Endodermal cell (in vitro differentiated cells): ENCODE measurements around the gene CDH13. TPM values are rescaled to one million over a fixed set of nuclear protein-coding genes. Genes with fewer than 3 reads are reported as not detected.

Source experiments
- DNase-seq: peaks from one replicate; pipeline ENCODE4 v3.0.0-alpha.2; 2017
- H3K27ac ChIP-seq: 2 replicates; pipeline ENCODE4 v1.5.1; 2013; ENCODE audit warnings: mild to moderate bottlenecking, low read depth, low read length, moderate library complexity
- H3K27me3 ChIP-seq: 2 replicates; pipeline ENCODE4 v1.6.1; 2013; ENCODE audit warnings: mild to moderate bottlenecking, low read length, moderate library complexity; ENCODE audit not compliant: insufficient read depth, control insufficient read depth, poor library complexity, severe bottlenecking
- H3K36me3 ChIP-seq: 2 replicates; pipeline ENCODE4 v1.7.0; 2013; ENCODE audit warnings: mild to moderate bottlenecking, low read length, moderate library complexity; ENCODE audit not compliant: control insufficient read depth, insufficient read depth
- H3K4me1 ChIP-seq: one replicate; pipeline ENCODE4 v1.7.0; 2013; ENCODE audit warnings: low read length; ENCODE audit not compliant: control insufficient read depth, insufficient read depth
- H3K4me3 ChIP-seq: 2 replicates; pipeline ENCODE4 v1.5.1; 2013; ENCODE audit warnings: mild to moderate bottlenecking, low read length, moderate library complexity
- H3K9ac ChIP-seq: 2 replicates; pipeline ENCODE4 v1.6.1; 2013; ENCODE audit warnings: mild to moderate bottlenecking, low read length, moderate library complexity; ENCODE audit not compliant: poor library complexity, severe bottlenecking; ENCODE audit errors: extremely low read depth
- H3K9me3 ChIP-seq: 2 replicates; pipeline ENCODE4 v1.6.1; 2013; ENCODE audit warnings: mild to moderate bottlenecking, low read length, moderate library complexity; ENCODE audit not compliant: control insufficient read depth
- H3K27ac Mint-ChIP-seq: 2 replicates; pipeline ENCODE4 v1.8.0; 2020; ENCODE audit warnings: mixed read lengths
- H3K27me3 Mint-ChIP-seq: 2 replicates; pipeline ENCODE4 v1.8.0; 2021; ENCODE audit warnings: mild to moderate bottlenecking, mixed read lengths; ENCODE audit not compliant: insufficient read depth
- H3K36me3 Mint-ChIP-seq: 2 replicates; pipeline ENCODE4 v1.8.0; 2020; ENCODE audit warnings: low read depth, mixed read lengths
- H3K4me1 Mint-ChIP-seq: 2 replicates; pipeline ENCODE4 v1.8.0; 2020; ENCODE audit warnings: mixed read lengths
- H3K4me3 Mint-ChIP-seq: 2 replicates; pipeline ENCODE4 v1.8.0; 2020; ENCODE audit warnings: mild to moderate bottlenecking, moderate library complexity, mixed read lengths
- H3K9me3 Mint-ChIP-seq: 2 replicates; pipeline ENCODE4 v1.8.0; 2020; ENCODE audit warnings: mild to moderate bottlenecking, mixed read lengths
- CTCF ChIP-seq: fragments of 200-600 bp; sonication (generic); conservative IDR thresholded peaks from 2 replicates; pipeline ENCODE4 v1.5.0; 2021; ENCODE audit warnings: antibody characterized with exemption, mild to moderate bottlenecking
- WGBS, 2 experiments: methylation state at CpG; one replicate each; pipeline versions ENCODE4 v1.1.5 to v1.1.7; 2013; ENCODE audit warnings: missing lambda C conversion rate in 2 of 2, mixed read lengths in 1 of 2; ENCODE audit not compliant: insufficient coverage in 1 of 2, insufficient read length in 1 of 2; 5-methylcytosine and 5-hydroxymethylcytosine counted together
- total RNA-seq, 2 donors: library from RNA; stranded (reverse); fragmentation: NEBNext Ultra II Directional in 1 of 2; extraction: Animal tissue kit (Norgen Biotek cat#: 25700) in 1 of 2; gene quantifications; 2 replicates in 1 of 2; 3 replicates in 1 of 2; pipeline ENCODE4 v1.2.1, GENCODE V29; 2021

CDH13 gene
- total RNA-seq, 2 donors from 2014 or later, result 0.86 to 1.8 TPM

GRCh38 chr16:82832821-82833220, 206.1 kb downstream of the CDH13 start:
- no peak for TF ChIP-seq CTCF
- no peaks in the 10 kb centered on the region for H3K36me3 Mint-ChIP-seq

GRCh38 chr16:82833378-82833993, 206.7 kb downstream of the CDH13 start:
- Mint-ChIP-seq H3K36me3 (no peaks in the 10 kb centered on the region), H3K4me3 (no peak overlapping the region), H3K27ac (no peak overlapping the region), H3K9me3 (peaks cover 5% of the 10 kb centered on the region), H3K27me3 (no peaks in the 10 kb centered on the region), H3K4me1 (peaks cover 47% of the 10 kb centered on the region)
- no peak overlapping the region for H3K9ac ChIP-seq
- H3K4me1 ChIP-seq, result peaks cover 21% of the 10 kb centered on the region
- 89% methylated on average over 7 of the region's 7 CpGs; no CpG with 5 or more reads in 1 of the 2 experiments for WGBS, 2 experiments
- no peaks in the 10 kb centered on the region for H3K36me3 ChIP-seq
- no peak for DNase-seq
- no peak overlapping the region for H3K27ac ChIP-seq
- peaks cover 8% of the 10 kb centered on the region for H3K9me3 ChIP-seq
- no peak for TF ChIP-seq CTCF
- no peaks in the 10 kb centered on the region for H3K27me3 ChIP-seq
- H3K4me3 ChIP-seq, result no peak overlapping the region

More at GRCh38 chr16:82832821-82833220, 206.1 kb downstream of the CDH13 start:
- peaks cover 8% of the 10 kb centered on the region for H3K9me3 ChIP-seq
- no peaks in the 10 kb centered on the region for H3K27me3 ChIP-seq
- DNase-seq, result no peak
- WGBS, 2 experiments, result 97 to 100% methylated on average over 3 of the region's 3 CpGs
- peaks cover 5% of the 10 kb centered on the region for H3K9me3 Mint-ChIP-seq
- H3K27me3 Mint-ChIP-seq, result no peaks in the 10 kb centered on the region
- no peak overlapping the region for H3K27ac ChIP-seq
- H3K4me1 Mint-ChIP-seq, result peaks cover 47% of the 10 kb centered on the region
- peaks cover 21% of the 10 kb centered on the region for H3K4me1 ChIP-seq
- H3K36me3 ChIP-seq, result no peaks in the 10 kb centered on the region
- no peak overlapping the region for H3K4me3 Mint-ChIP-seq
- no peak overlapping the region for H3K9ac ChIP-seq
- H3K4me3 ChIP-seq, result no peak overlapping the region
- no peak overlapping the region for H3K27ac Mint-ChIP-seq

GRCh38 chr16:82834151-82834815, 207.5 kb downstream of the CDH13 start:
- Mint-ChIP-seq H3K4me1 (peaks cover 46% of the 10 kb centered on the region), H3K27ac (no peak overlapping the region)

More at GRCh38 chr16:82834151-82834815, 207.5 kb downstream of the CDH13 start:
- DNase-seq, result no peak
- WGBS, 2 experiments, result 85 to 93% methylated on average over 5 to 8 of the region's 8 CpGs
- Mint-ChIP-seq H3K4me3 (no peak overlapping the region), H3K9me3 (peaks cover 8% of the 10 kb centered on the region), H3K27me3 (no peaks in the 10 kb centered on the region), H3K36me3 (no peaks in the 10 kb centered on the region)
- no peak overlapping the region for H3K4me3 ChIP-seq
- TF ChIP-seq CTCF, result no peak
- H3K36me3 ChIP-seq, result no peaks in the 10 kb centered on the region
- H3K27ac ChIP-seq, result no peak overlapping the region
- peaks cover 8% of the 10 kb centered on the region for H3K9me3 ChIP-seq
- no peak overlapping the region for H3K9ac ChIP-seq
- H3K4me1 ChIP-seq, result peaks cover 21% of the 10 kb centered on the region
- no peaks in the 10 kb centered on the region for H3K27me3 ChIP-seq
